B cell (primary cell): ENCODE results near the gene SLC66A1.

Experiments used
- CTCF ChIP-seq: fragments of 200-600 bp; IDR thresholded peaks from one replicate; pipeline ENCODE4 v1.8.0; 2022; ENCODE audit warnings: antibody characterized with exemption, mild to moderate bottlenecking
- EZH2 ChIP-seq: IDR thresholded peaks from 2 replicates; pipeline ENCODE4 v1.6.1; 2012; ENCODE audit warnings: borderline replicate concordance, low read depth, mild to moderate bottlenecking, moderate library complexity, low read length; ENCODE audit not compliant: insufficient read depth, poor library complexity, severe bottlenecking

- TF ChIP-seq CTCF (no peak), EZH2 (no peak)
Observed at GRCh38 chr1:19310061-19310460, 2.1 kb upstream of the SLC66A1 start.
